Measurements from ENCODE around the gene GRIK3.
"Not testable (repeated sequence)": the region's sequence is repeated elsewhere in the genome, so short reads cannot be mapped to it uniquely, and the experiment has no call there.

GRIK3 gene

DNA sequence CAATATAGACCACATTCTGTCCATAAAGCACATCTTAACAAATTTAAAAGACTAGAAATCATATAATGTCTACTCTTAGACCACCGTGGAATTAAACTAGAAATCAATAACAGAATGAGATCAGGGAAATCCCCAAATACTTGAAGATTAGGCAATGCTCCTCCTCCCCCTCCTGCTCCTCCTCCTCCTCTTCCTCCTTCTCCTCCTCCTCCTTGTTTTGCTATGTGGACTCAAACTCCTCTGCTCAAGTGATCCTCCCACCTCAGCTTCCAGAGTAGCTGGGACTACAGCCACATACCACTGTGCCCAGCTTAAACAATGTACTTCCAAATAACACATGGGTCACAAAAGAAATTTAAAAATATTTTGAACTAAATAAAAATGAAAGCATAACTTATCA lies 134.2 kb downstream of the GRIK3 start:
- DNase-seq, result no peak

DNA sequence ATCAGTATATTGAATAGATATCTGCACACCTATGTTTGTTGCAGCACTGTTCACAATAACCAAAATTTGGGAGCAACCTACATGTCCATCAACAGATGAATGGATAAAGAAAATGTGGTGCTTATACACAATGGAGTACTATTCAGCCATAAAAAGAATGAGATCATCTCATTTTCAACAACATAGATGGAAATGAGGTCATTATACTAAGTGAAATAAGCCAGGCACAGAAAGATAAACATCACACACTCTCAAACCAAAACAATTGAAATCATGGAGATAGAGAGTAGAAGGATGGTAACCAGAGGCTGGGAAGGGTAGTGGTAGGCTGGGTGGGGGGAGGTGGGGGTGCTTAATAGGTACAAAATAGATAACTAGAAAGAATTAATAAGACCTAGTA lies 136.5 kb downstream of the GRIK3 start:
- DNase-seq, result not testable (repeated sequence)

- no peak for DNase-seq
Observed at GRCh38 chr1:36894824-36895223, 139.5 kb downstream of the GRIK3 start.

DNA sequence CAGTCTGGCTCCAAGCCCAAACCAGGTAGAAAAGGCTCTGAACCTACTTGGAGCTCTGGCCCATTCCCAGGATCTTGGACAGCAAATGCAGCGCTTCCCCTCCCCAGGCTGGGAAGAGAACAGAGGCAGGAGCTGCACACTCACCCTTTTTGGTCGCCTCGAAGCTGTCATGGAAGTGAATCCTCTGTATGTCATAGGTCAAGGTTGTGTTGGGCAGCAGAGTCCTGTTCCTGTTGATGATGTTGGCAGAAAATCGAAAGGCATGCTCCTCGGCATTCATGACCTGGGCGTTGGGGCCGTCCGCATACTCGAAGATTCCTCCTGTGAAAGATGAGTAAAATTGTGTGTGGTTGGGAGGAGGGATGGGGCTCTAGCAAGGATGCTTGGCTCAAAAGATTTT lies 143.5 kb downstream of the GRIK3 start:
- DNase-seq, result no peak

DNA sequence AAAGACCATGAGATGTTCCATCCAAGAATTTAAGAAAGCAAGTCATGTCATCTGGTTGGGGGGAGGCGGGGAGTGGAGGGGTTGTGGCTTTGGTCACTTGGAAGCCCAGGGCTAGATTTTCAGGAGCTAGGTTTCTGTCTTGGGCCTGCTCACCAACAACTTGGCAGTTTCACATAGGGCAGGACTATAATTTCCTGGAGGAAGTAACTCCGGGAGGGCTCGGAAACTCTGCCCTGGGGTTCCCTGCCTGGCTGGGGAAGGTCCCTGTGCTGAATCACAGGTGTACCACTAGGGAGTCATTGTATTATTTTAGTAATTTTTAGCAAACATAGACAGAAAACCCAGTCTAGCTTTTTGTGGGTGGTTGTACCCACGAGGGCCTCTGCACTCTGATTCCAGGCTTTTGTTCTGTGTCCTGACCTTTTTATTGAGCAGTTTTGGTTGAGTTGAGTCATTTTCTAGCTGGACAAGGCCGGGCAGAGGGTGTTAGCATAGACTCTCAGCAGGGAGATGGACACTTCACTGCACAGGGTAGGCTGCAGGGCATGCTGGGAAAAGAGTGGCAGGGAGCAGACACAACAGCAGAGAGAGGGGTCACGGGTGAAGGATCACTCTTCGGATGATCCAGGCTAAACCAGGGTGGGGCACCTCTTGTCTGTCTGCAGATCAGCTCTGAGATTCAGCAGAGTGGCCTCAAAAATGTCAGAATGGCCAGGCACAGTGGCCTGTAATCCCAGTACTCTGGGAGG lies 144.7 kb downstream of the GRIK3 start:
- DNase-seq, result no peak

GRCh38 chr1:36888811-36889477 lies 145.4 kb downstream of the GRIK3 start:
- no peak for DNase-seq

GRCh38 chr1:36885540-36886357 lies 148.6 kb downstream of the GRIK3 start:
- no peak for DNase-seq

DNA sequence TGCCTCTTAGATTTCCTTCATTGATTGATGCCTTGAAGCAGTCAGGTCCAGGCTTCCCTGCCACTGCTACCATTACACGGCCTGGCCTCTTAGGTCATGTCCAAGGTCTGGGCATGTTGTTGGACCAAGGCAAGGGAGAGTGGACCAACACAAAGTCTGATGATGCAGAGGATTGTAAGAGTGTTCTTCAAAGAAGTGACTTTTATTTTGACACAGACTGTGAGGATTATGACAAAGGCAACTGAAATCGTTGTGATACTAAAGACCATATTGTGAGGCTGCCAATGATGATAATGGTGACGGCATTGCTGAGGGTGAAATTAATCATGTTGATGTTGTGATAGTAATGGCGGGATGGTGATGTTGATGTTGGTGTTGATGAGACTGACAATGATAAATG lies 149.5 kb downstream of the GRIK3 start:
- no peak for DNase-seq

GRCh38 chr1:36884029-36884701 lies 150.2 kb downstream of the GRIK3 start:
- no peak for DNase-seq

DNA sequence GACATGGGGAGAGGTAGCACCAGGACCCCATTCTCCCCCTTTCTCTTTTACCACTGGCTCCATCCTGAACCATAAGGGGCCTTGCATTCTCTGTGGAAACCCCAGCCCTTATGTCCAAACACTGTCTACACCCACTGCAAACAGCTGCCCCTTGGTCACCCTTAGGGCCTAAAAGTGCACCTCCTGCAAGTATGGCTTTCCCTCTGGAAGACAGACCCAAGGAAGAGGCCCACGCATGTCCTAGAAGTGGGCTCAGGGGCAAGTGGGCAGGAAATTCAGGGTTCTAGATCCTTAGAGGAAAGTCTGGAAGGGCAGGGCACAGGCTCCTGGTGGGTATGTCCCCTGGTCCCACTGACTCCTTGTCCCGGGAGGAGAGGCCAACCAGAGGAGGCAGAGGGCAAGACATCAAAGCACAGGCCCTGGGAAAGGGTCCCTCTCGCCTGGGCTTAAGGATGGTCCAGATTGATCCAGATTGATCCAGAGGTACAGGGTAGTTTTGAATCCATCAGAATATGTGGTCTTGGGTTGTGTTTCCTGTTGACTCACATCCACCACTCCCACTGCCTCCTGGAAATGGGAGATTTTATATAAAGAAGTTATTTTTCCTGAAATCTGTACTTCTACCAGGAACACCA lies 150.9 kb downstream of the GRIK3 start:
- no peak for DNase-seq

DNA sequence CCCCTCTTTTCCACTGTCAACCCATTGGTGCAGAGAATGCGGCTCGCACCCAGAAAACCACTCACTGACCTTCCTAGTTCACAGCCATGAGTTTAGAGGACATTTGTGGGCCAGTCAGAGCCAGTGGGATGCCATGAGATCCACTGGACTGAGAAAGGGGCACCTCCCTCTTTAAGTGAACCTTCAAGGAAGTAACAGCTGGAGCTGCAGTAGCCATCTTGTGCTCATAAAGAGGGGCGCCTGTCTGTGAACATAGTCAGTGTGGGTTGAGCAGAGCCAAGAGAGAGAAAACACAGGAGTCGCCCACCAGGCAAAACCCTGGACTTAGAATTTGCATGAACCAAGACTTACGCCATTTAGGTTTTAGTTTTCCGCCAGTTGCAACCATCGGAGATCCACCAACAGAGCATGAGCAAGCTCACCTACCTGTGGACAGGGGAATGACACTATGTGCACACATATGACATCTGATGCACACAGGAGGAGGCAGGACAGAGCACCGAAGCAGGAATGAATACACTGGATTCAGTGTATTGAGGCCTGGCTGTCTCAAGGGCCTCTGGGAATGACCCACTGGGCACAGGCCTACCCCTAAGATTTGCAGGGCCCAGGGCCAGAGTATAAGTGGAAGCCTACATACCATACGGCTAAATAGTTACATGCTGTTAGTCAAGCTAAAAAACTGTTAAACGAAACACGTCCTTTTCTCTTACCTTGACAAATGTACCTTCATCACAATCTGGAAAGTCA lies 151.6 kb downstream of the GRIK3 start:
- DNase-seq, result no peak

DNA sequence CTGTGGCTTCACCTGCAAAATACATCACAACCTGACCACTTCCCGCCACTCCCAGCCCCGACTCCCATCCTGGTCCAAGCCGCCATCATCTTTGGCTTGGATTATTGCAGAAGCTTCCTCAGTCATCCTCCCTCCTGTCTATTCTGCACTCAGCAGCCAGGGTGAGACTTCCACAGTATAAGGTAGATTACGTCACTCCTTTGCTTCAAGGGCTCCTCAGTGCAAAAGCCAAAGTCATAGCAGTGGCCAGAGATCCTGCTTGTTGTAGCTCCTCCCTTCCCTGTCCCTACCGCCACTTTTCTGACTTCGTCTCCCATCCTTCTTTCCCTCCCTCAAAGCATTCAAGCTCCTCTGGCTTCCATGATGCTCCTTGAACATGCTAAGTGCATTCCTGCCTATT lies 152.8 kb downstream of the GRIK3 start:
- no peak for DNase-seq

GRCh38 chr1:36881068-36881405 lies 153.3 kb downstream of the GRIK3 start:
- no peak for DNase-seq

DNA sequence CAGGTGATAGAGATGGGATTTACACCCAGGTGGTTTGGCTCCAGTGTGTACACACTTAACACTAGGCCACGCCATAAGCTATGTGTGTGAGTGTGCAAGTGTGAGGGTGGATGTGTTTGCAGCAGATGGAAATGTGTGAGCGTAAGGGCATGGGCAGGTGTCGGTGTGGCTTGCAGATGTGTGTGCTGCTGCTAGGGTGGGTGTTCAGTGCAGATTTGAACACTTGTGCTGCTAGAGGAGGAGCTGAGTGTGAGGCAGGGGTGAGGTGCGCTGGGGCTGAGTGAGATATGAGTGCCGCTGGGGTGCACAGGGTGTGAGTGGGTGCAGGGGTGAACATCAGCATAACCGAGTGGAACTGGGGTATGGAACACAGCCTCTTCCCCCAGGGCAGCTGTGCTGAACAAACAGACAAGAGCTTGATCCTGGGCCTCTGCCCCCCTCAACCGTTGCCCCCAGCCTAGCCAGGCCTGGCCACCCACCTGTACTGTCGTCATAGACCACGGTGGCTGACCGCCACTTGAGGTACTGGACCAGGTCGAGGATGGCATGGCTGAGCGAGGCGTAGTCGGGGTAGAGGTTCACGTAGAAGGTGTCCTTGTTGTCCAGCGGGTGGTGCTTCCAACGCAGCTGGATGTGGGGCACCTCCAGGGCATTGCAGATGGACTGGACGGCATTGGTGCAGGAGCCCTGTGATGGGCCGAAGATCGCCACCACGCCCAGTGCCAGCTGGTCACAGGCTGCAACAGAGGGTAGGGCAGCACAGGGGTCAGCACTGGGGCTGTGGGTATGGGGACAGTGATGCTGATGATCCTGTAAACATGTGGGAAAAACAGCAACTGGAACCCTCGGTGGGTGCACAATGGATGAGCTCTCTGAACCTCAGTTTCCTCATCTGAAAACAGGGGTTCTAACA lies 153.9 kb downstream of the GRIK3 start:
- no peak for DNase-seq

- no peak for DNase-seq
Observed at GRCh38 chr1:36879613-36880012, 154.7 kb downstream of the GRIK3 start.

DNA sequence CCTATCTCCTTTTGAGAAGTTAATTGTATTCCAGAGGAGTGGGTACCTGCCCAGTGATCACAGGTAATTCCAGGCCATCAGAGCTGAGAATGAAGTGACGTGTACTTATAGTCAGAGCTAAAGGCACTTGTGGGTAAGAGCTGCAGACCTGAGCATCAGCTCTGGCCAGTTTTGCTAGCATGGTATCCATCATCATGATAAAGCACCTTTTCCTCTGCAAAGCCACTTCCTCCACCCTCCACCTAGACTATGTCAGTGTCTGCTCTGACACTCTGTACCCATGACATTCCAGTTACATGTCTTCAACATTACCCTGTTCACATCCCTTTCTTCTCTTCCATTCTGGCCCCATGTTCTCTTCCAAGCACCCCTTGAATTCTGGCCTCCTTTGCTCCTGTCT lies 157.3 kb downstream of the GRIK3 start:
- DNase-seq, result no peak

GRCh38 chr1:36874271-36875060 lies 159.8 kb downstream of the GRIK3 start:
- DNase-seq, result no peak

DNA sequence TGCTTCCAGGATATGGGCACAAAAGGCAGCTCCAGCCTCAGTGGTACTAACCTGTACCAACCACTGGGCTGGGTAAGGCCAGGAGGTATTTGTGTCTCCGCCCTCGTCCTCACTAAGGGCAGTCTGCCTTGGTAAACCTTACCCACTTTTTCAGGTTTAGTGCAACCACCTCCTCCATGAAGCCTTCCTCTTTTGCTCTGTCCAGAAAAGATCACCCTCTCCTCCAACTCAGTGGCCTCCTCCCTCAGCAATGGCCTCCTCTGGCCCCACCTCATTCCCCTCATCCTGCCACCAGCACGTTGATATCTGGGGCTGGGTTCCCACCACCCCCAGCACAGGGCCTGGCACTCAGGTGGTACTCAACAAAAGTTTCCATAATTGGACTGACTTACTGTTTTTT lies 161.5 kb downstream of the GRIK3 start:
- no peak for DNase-seq

DNA sequence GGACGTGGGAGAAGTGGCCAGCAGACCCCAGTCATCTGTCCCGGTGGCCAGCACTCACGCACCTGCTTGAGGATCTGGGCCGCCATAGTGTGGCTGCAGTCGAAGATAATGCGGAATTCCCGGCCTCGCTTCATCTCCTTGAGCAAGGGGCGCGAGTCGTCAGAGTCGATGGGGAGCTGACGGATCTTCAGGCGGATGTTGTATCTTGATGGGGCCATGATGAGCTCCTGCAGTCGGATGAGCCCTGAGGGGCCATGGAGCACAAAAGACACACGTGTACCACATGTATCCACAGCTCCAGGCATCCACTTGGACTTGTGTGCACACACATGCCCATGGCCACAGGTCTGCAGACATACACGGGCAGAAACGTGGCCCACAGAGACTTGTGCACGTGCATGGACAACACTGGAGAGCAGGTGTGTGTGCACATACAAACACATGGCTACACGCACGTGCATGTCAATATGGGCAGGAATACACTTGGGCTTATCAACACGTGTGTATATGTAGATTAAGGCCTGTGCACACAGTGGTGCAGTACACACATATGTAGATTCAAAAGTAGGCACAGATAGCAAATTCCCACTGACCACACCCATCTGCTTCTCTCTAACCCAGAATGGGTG lies 162.1 kb downstream of the GRIK3 start:
- no peak for DNase-seq
